ENCODE results near the gene ZNF444.
"Not testable (repeated sequence)": the region's sequence is repeated elsewhere in the genome, so short reads cannot be mapped to it uniquely, and the experiment has no call there.

Gene ZNF444

GRCh38 chr19:56191115-56191514, 50.0 kb downstream of the ZNF444 start:
- DNase-seq: no peak

GRCh38 chr19:56191711-56192110, 50.6 kb downstream of the ZNF444 start:
- no peak for DNase-seq

GRCh38 chr19:56193981-56194640, 53.0 kb downstream of the ZNF444 start:
- no peak for DNase-seq

GRCh38 chr19:56197646-56198045, 56.6 kb downstream of the ZNF444 start, which contains the start of gene ZSCAN5B:
Gene ZSCAN5B, minus strand, starts transcription at chr19:56197783. Its CDS starts 4,731 bp downstream, at chr19:56193052.
- DNase-seq: not testable (repeated sequence)

- DNase-seq: no peak
These were observed 58.6 kb downstream of the ZNF444 start for GRCh38 chr19:56199687-56200086.

- no peak for DNase-seq
These were observed 60.9 kb downstream of the ZNF444 start, which contains the start of gene ZSCAN5C for GRCh38 chr19:56201973-56202372. Gene ZSCAN5C, plus strand, starts transcription at chr19:56202273. Its CDS starts 3,641 bp downstream, at chr19:56205914.

- not testable (repeated sequence) for DNase-seq
These were observed 66.5 kb downstream of the ZNF444 start for GRCh38 chr19:56207581-56207980.

GRCh38 chr19:56209091-56209490, 68.0 kb downstream of the ZNF444 start:
- DNase-seq: no peak

- not testable (repeated sequence) for DNase-seq
These were observed 68.9 kb downstream of the ZNF444 start for GRCh38 chr19:56210036-56210435.
